ENCODE measurements around the gene ZNF503.

The ZNF503 gene

DNA sequence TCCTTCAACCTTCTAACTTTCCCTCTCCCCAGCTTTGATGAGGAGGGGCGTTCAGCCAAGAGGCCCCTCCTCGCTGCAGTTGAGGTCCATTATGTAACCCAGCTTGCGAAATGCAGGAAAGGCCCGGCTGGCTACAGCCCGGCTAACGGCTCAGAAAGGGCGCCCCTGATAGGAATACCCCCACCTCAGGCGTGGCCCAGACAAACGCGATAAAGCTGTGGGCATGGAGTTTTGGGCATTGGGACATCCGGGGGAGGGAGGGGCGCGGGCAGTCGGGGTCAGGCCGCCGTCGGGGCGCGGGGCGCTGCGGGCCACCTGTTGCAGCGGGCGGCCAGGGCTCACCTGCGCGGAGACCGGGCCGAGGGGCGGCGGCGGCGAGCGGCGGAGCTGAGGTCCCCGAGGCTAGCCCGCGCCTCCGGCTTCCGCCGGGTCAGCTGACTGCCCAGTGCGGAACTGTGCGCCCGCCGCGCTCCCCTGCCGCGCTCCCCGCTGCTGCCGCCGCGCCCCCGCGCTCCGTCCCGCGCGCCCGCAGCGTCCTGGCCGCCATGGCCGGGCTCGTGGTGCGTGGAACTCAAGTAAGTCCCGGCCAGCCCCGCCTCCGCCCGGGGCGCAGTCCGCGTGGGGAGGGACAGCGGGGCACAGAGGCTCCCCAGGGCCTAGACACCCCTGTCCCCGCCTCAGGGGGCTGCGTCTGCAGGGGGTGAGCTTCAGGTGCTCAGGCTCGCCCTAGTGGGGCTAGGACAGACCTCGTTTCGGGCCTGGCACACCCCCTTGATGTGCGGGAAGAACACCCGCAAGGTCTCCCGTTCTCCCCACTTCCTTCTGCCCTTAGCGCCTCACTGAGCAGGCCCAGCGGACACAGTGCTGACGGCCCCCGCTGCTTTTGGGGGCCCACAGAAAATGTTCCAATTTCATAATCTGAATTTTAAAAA, 29.9 kb upstream of the ZNF503 start, which contains the start of gene LRMDA:
Gene LRMDA (plus strand): TSS at position 445 of the 932 bp plus-strand sequence.
- no peak for DNase-seq (ENCODE audit: extremely low read depth, low read depth)
- TF ChIP-seq, protein P1, sequence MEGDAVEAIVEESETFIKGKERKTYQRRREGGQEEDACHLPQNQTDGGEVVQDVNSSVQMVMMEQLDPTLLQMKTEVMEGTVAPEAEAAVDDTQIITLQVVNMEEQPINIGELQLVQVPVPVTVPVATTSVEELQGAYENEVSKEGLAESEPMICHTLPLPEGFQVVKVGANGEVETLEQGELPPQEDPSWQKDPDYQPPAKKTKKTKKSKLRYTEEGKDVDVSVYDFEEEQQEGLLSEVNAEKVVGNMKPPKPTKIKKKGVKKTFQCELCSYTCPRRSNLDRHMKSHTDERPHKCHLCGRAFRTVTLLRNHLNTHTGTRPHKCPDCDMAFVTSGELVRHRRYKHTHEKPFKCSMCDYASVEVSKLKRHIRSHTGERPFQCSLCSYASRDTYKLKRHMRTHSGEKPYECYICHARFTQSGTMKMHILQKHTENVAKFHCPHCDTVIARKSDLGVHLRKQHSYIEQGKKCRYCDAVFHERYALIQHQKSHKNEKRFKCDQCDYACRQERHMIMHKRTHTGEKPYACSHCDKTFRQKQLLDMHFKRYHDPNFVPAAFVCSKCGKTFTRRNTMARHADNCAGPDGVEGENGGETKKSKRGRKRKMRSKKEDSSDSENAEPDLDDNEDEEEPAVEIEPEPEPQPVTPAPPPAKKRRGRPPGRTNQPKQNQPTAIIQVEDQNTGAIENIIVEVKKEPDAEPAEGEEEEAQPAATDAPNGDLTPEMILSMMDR (IDR thresholded peaks at IDR 0.05; ENCODE audit: low read depth, low read length): no peak

DNA sequence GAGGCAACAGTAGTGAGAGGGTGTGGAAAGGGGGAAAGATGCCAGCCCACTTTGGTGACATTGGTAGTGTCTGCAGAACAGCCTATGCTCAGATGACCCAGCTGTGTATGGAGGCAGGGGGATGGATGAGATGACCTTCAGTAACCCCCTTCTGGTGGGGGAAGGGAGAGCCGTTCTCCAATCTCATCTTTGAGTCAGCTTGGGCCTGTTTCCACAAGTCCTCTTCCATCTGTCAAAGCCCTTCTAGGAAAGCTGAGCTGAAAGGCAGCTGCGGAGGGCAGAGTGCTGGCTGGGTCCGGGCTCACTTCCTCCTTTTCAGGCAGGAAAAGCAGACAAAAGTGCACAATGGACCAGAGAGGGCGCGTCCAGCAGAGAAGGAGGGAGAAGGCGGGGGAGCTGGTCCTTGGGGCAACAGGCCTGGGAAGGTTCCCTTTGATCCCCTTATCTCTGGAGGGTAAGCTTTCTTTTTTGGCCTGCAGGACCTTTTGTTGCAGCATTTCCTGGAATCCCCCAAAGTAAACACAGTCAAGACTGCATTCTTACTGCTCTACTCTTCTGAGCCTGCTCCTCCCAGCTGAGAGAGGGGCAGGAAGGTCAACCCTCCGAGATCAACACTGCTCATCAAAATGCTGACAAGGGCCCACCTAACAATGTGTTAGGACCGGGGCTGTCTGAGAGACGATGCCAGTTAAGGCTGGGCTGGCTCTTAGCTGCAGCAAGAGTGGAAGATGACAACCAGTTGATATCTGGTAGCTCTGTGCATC, 28.6 kb upstream of the ZNF503 start:
- TF ChIP-seq, protein P1 (IDR thresholded peaks at IDR 0.05; ENCODE audit: low read depth, low read length): no peak
- no peak for DNase-seq (ENCODE audit: extremely low read depth, low read depth)

DNA sequence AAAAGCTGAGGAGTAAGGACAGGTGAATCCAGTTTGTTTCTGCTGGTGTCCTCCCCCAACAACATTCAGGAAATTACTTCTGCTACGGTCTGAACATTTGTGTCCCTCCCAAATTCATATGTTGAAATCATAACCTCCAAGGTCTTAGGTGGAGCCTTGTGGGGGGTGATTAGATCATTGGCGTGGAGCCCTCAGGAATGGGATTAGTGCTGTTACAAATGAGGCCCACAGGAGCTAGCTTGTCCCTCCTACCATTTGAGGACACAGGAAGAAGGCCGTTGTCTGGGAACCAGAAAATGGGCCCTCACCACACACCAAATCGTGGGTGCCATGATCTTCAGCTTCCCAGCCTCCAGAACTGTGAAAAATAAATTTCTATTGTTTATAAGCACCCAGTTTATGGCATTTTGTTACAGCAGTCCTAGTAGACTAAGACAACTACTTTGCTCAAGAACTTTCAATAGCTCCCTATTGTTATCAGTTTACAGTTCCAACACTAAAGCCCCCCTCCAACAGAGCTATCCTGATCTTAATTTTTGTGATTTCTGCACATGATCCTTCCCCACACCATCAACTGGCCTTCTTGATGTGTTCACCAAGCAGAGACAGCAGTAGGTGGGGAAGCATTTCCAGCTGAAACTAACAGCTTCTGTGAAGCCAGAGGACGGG, 27.7 kb upstream of the ZNF503 start:
- DNase-seq (ENCODE audit: extremely low read depth, low read depth): no peak

DNA sequence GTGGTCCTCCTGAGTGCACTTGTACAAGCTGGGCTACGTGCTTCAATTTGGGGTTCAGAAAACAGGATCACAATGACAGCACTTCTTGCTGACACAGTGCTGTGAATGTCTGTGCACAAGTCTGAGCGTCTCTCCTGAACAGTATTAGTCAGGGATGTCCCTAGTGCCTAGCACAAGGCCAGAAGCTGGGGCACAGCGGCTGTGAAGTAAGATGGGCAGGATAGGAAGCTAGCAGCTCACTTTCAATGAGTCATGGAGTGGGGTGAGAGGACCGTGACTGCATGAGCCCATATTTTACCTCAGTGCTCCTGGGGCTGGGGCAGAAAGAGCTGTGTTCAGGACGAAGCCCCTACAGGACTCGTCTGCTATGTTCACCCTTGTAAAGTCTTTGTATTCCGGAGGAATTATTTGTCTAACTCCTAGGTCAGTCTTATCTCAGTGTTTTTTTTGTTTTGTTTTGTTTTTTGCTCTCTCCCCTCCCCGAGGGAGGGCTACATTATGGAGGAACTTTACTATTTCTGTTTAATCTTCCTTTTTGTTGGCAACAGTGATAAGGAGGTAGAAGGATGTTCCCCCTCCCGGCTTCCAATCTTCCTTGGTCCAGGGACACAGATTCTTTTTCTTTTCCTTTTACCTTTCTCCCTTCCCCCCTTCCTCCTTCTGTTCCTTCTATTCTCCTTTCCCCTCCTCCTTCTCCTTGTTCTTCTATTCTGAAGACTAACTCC, 27.0 kb upstream of the ZNF503 start:
- DNase-seq (ENCODE audit: extremely low read depth, low read depth): no peak

More for the DNA sequence above, 27.7 kb upstream of the ZNF503 start:
- TF ChIP-seq, protein P1 (IDR thresholded peaks at IDR 0.05; ENCODE audit: low read depth, low read length): no peak

DNA sequence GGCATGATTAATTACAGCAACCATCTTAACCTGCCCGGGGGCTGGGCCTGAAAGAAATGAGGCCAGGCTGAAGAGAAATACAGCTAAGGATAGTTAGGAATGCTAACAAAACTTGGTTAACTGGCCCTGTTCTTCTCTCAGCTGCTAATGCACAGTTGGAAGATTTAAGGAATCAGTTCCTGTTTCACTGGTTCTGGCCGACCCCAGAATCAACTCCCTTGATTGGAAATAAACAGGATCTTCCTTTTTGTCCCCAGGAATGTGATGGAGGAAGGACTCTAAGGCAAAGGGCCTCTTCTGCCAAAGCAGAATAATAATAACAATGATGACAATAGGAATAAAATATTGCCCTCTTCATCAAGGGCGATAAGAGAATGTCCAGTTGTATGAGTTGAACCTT, 26.4 kb upstream of the ZNF503 start:
- TF ChIP-seq, protein P1 (IDR thresholded peaks at IDR 0.05; ENCODE audit: low read depth, low read length): no peak
- DNase-seq (ENCODE audit: extremely low read depth, low read depth): no peak

More for the DNA sequence above, 27.0 kb upstream of the ZNF503 start:
- TF ChIP-seq, protein P1 (IDR thresholded peaks at IDR 0.05; ENCODE audit: low read depth, low read length): no peak

DNA sequence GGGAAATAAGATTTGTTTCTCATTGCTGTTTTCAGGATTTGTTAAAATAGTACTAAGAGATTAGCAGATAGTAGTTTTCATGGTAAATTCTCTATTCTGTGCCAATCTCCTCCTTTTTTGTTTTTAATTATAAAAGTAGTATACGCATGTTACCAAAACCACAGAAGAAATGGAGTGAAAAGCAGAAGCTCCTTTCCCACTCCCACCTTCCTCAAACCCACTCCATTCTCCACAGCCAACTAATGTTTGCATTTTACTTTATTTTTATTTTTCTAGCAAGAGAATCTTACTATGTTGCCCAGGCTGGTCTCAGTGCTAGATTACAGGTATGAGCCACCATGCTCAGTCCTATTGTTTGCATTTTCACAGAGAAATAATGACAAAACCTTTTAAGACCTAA, 25.3 kb upstream of the ZNF503 start:
- TF ChIP-seq, protein P1 (IDR thresholded peaks at IDR 0.05; ENCODE audit: low read depth, low read length): no peak
- DNase-seq (ENCODE audit: extremely low read depth, low read depth): no peak
